ENCODE measurements around the gene PIP5K1B.

PIP5K1B gene

GRCh38 chr9:68804911-68805889 is 100.2 kb downstream of the PIP5K1B start:
- no peak overlapping the region for H3K27ac ChIP-seq
- H3K9ac ChIP-seq = no peak overlapping the region
- no peak overlapping the region for H3K4me3 ChIP-seq (ENCODE audit: low read depth, low read length)
- H3K9me3 ChIP-seq (ENCODE audit: control insufficient read depth, low read length) = no peaks in the 10 kb centered on the region
- H3K79me2 ChIP-seq = no peaks in the 10 kb centered on the region
- H3K4me2 ChIP-seq (ENCODE audit: low read length) = no peak overlapping the region
- no peaks in the 10 kb centered on the region for H3K4me1 ChIP-seq
- H3K27me3 ChIP-seq (ENCODE audit: control insufficient read depth, insufficient read depth, low read length) = no peaks in the 10 kb centered on the region
- H2AFZ ChIP-seq = no peak overlapping the region
- H3K36me3 ChIP-seq (ENCODE audit: control insufficient read depth, insufficient read depth, low read length) = no peaks in the 10 kb centered on the region
- TF ChIP-seq, protein P1, sequence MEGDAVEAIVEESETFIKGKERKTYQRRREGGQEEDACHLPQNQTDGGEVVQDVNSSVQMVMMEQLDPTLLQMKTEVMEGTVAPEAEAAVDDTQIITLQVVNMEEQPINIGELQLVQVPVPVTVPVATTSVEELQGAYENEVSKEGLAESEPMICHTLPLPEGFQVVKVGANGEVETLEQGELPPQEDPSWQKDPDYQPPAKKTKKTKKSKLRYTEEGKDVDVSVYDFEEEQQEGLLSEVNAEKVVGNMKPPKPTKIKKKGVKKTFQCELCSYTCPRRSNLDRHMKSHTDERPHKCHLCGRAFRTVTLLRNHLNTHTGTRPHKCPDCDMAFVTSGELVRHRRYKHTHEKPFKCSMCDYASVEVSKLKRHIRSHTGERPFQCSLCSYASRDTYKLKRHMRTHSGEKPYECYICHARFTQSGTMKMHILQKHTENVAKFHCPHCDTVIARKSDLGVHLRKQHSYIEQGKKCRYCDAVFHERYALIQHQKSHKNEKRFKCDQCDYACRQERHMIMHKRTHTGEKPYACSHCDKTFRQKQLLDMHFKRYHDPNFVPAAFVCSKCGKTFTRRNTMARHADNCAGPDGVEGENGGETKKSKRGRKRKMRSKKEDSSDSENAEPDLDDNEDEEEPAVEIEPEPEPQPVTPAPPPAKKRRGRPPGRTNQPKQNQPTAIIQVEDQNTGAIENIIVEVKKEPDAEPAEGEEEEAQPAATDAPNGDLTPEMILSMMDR (IDR thresholded peaks at IDR 0.05) = no peak

- no peaks in the 10 kb centered on the region for H3K4me1 ChIP-seq
- no peaks in the 10 kb centered on the region for H3K79me2 ChIP-seq
- no peak overlapping the region for H3K9ac ChIP-seq
- H3K4me2 ChIP-seq (ENCODE audit: low read length) = no peak overlapping the region
- no peak overlapping the region for H3K27ac ChIP-seq
- no peak overlapping the region for H3K4me3 ChIP-seq (ENCODE audit: low read depth, low read length)
- no peaks in the 10 kb centered on the region for H3K9me3 ChIP-seq (ENCODE audit: control insufficient read depth, low read length)
- TF ChIP-seq, protein P1 (IDR thresholded peaks at IDR 0.05) = no peak
- no peak overlapping the region for H2AFZ ChIP-seq
- H3K36me3 ChIP-seq (ENCODE audit: control insufficient read depth, insufficient read depth, low read length) = no peaks in the 10 kb centered on the region
- H3K27me3 ChIP-seq (ENCODE audit: control insufficient read depth, insufficient read depth, low read length) = no peaks in the 10 kb centered on the region
These were observed 101.0 kb downstream of the PIP5K1B start for GRCh38 chr9:68805890-68806517.

GRCh38 chr9:68808338-68808890 is 103.4 kb downstream of the PIP5K1B start:
- no peaks in the 10 kb centered on the region for H3K79me2 ChIP-seq
- H3K27me3 ChIP-seq (ENCODE audit: control insufficient read depth, insufficient read depth, low read length) = no peaks in the 10 kb centered on the region
- H3K36me3 ChIP-seq (ENCODE audit: control insufficient read depth, insufficient read depth, low read length) = no peaks in the 10 kb centered on the region
- no peaks in the 10 kb centered on the region for H3K9me3 ChIP-seq (ENCODE audit: control insufficient read depth, low read length)
- no peak overlapping the region for H3K4me2 ChIP-seq (ENCODE audit: low read length)
- no peak overlapping the region for H3K4me3 ChIP-seq (ENCODE audit: low read depth, low read length)
- no peaks in the 10 kb centered on the region for H3K4me1 ChIP-seq
- TF ChIP-seq, protein P1 (IDR thresholded peaks at IDR 0.05) = no peak
- no peak overlapping the region for H3K9ac ChIP-seq
- no peak overlapping the region for H2AFZ ChIP-seq
- no peak overlapping the region for H3K27ac ChIP-seq

DNA sequence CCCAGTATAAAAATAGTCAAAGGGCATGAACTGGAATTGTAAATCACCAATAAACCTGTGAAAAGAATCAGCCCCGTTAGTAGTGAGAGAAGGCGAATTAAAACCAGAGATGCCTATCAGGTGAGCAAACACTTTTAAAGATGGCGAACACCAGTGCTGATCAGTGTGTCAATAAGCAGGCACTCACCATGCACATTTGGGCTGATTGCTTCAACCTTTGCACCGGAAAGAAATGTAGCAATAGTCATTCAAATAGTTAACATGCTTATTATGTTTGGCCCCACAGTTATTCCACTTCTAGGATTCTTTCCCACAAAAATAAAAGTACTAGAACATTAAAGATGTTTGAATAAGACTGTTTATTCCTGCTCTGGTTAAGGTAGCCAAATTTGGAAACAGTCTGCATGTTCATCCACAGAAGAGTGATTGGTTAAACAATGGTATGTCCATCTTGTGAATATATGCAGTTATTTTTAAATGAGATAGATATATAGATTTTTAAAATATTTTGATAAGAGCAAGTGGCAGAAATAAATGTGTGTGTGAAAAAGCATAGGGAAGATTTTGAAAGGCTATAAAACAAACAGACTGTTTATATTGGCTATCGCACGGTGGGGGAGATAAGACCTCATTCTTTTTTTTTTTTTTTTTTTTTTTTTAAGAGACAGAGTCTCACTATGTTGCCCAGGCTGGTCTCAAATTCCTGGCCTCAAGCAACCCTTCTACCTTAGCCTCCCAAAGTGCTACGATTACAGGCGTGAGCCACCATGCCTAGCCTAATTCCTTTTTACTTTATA is 112.2 kb downstream of the PIP5K1B start:
- H3K9ac ChIP-seq = no peak overlapping the region
- H3K4me1 ChIP-seq = no peaks in the 10 kb centered on the region
- H3K27me3 ChIP-seq (ENCODE audit: control insufficient read depth, insufficient read depth, low read length) = no peaks in the 10 kb centered on the region
- H3K79me2 ChIP-seq = no peaks in the 10 kb centered on the region
- no peaks in the 10 kb centered on the region for H3K9me3 ChIP-seq (ENCODE audit: control insufficient read depth, low read length)
- H3K4me3 ChIP-seq (ENCODE audit: low read depth, low read length) = no peak overlapping the region
- H3K36me3 ChIP-seq (ENCODE audit: control insufficient read depth, insufficient read depth, low read length) = no peaks in the 10 kb centered on the region
- TF ChIP-seq, protein P1 (IDR thresholded peaks at IDR 0.05) = no peak
- H3K27ac ChIP-seq = no peak overlapping the region
- H2AFZ ChIP-seq = no peak overlapping the region
- H3K4me2 ChIP-seq (ENCODE audit: low read length) = no peak overlapping the region
